Measurements from ENCODE around the gene ZCCHC7. TPM values are rescaled to one million over a fixed set of nuclear protein-coding genes. Genes with fewer than 3 reads are reported as not detected.

Gene ZCCHC7
- total and polyA plus RNA-seq, 2 donors (not counting 3 experiments of a cell fraction or from before 2014, with no cell fraction given), result 7.4 to 14.8 TPM

GRCh38 chr9:37210737-37211523, 90.6 kb downstream of the ZCCHC7 start:
- Histone ChIP-seq H4K20me1 (replicated peaks; ENCODE audit: control insufficient read depth, extremely low read depth, insufficient read depth, low read length) (no peaks in the 10 kb centered on the region), H3K4me1 (ENCODE audit: control insufficient read depth, extremely low read depth, insufficient read depth, low read length) (no peaks in the 10 kb centered on the region), H3K79me2 (ENCODE audit: control insufficient read depth, insufficient read depth, low read length) (no peaks in the 10 kb centered on the region), H3K4me3 (replicated peaks in 1 of 3; ENCODE audit: insufficient read depth in 1 of 3, low read depth in 1 of 3, low read length in 3 of 3) (no peak overlapping the region), H3K9ac (replicated peaks; ENCODE audit: extremely low read depth, insufficient read depth, low read length) (no peak overlapping the region), H3K27ac (ENCODE audit: insufficient read depth, low read depth, low read length) (no peak overlapping the region), H3K9me1 (replicated peaks; ENCODE audit: control insufficient read depth, extremely low read depth, insufficient read depth, low read length) (no peaks in the 10 kb centered on the region), H2AFZ (ENCODE audit: low read depth, low read length) (no peak overlapping the region), H3K36me3 (ENCODE audit: control insufficient read depth in 2 of 2, extremely low read depth in 1 of 2, insufficient read depth in 2 of 2, low read length in 2 of 2) (no peaks in the 10 kb centered on the region), H3K27me3 (ENCODE audit: control insufficient read depth in 2 of 2, insufficient read depth in 2 of 2, low read length in 2 of 2) (no peaks in the 10 kb centered on the region), H3K9me3 (replicated peaks; ENCODE audit: control insufficient read depth, insufficient read depth, low read length) (no peaks in the 10 kb centered on the region), H3K4me2 (ENCODE audit: insufficient read depth, low read length) (no peak overlapping the region)
- BruUV-seq (replicated peaks), result no TSS peak
- CTCF ChIA-PET, result no interaction called here
- TF ChIP-seq CTCF (IDR thresholded peaks at IDR 0.05; ENCODE audit: extremely low read depth in 1 of 2, insufficient read depth in 1 of 2, low read depth in 1 of 2, low read length in 2 of 2) (no peak), MYC (IDR thresholded peaks at IDR 0.05; ENCODE audit: low read depth, low read length) (no peak), JUN (IDR thresholded peaks at IDR 0.05; ENCODE audit: borderline replicate concordance, insufficient read depth, insufficient read length, low read depth) (no peak), GATA2 (IDR thresholded peaks at IDR 0.05; ENCODE audit: insufficient read depth, insufficient read length, low read depth, low read length) (no peak), EZH2 (IDR thresholded peaks at IDR 0.05; ENCODE audit: borderline replicate concordance, low read depth, low read length, severe bottlenecking) (no peak), POLR2AphosphoS5 (IDR thresholded peaks at IDR 0.05; ENCODE audit: insufficient read depth, low read depth, low read length) (no peak), FOS (IDR thresholded peaks at IDR 0.05; ENCODE audit: borderline replicate concordance, insufficient read depth, low read length) (no peak), POLR2A (IDR thresholded peaks at IDR 0.05; ENCODE audit: low read depth, low read length) (no peak)
- TF ChIP-seq, protein P1, sequence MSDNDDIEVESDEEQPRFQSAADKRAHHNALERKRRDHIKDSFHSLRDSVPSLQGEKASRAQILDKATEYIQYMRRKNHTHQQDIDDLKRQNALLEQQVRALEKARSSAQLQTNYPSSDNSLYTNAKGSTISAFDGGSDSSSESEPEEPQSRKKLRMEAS (IDR thresholded peaks at IDR 0.05; ENCODE audit: insufficient read depth, insufficient read length), result no peak
- dilution Hi-C loops (cut with MboI; ENCODE audit: extremely low pct_ligation_motif_present, low sequenced_read_pairs) (no loop called here), intact Hi-C loops (cut with micrococcal nuclease) (no loop called here)
- DNase-seq (ENCODE audit: low read depth, low spot score) (no peak), FAIRE-seq (no peak)
- POLR2A ChIA-PET, result no interaction called here
